K562 (cell line): ENCODE results near the gene ILK. TPM values are rescaled to one million over a fixed set of nuclear protein-coding genes. Genes with fewer than 3 reads are reported as not detected.

ENCODE experiments used
- ASH1L ChIP-seq: fragments of 450-650 bp; IDR thresholded peaks from 2 replicates; pipeline ENCODE4 v1.6.1; 2018; ENCODE audit warnings: borderline replicate concordance, mild to moderate bottlenecking, low read depth; ENCODE audit not compliant: partially characterized antibody
- C11orf30 ChIP-seq: fragments of 450-650 bp; IDR thresholded peaks from 2 replicates; pipeline ENCODE4 v1.6.1; 2016; ENCODE audit warnings: low read depth, mild to moderate bottlenecking
- CCNT2 ChIP-seq: IDR thresholded peaks from 2 replicates; pipeline ENCODE4 v1.6.1; 2011; ENCODE audit warnings: borderline replicate concordance, low read depth, mild to moderate bottlenecking, moderate library complexity, mixed read lengths, low read length; ENCODE audit not compliant: insufficient read length; ENCODE audit errors: extremely low read depth
- CREBBP ChIP-seq: IDR thresholded peaks from one replicate; pipeline ENCODE4 v1.6.1; 2012; ENCODE audit warnings: low read depth, mild to moderate bottlenecking, control low read depth, inconsistent platforms, low read length
- CSDE1 ChIP-seq, 2 experiments: fragments of 450-650 bp; IDR thresholded peaks; 2 replicates each; pipeline ENCODE4 v1.6.1; 2016; ENCODE audit warnings: mild to moderate bottlenecking in 1 of 2
- DMBX1 ChIP-seq: fragments of 250-450 bp; sonication (Bioruptor Pico); IDR thresholded peaks from 2 replicates; pipeline ENCODE4 v1.8.0; 2022; ENCODE audit warnings: inconsistent platforms, mild to moderate bottlenecking, moderate library complexity, borderline replicate concordance
- FIP1L1 ChIP-seq: fragments of 200-400 bp; formaldehyde crosslinking; IDR thresholded peaks from 2 replicates; pipeline ENCODE4 v1.6.1; 2018; ENCODE audit warnings: mild to moderate bottlenecking, low read depth, low read length; ENCODE audit not compliant: poor library complexity, severe bottlenecking
- HIVEP1 ChIP-seq: fragments of 250-450 bp; sonication (Bioruptor Pico); IDR thresholded peaks from 2 replicates; pipeline ENCODE4 v1.4.0; 2020; ENCODE audit warnings: mild to moderate bottlenecking
- MEF2A ChIP-seq: IDR thresholded peaks from 2 replicates; pipeline ENCODE4 v1.6.1; 2011; ENCODE audit warnings: low read depth, mild to moderate bottlenecking, low read length, moderate library complexity; ENCODE audit not compliant: control insufficient read depth
- PHF21A ChIP-seq: fragments of 450-650 bp; IDR thresholded peaks from 2 replicates; pipeline ENCODE4 v1.6.1; 2017; ENCODE audit warnings: low read depth, borderline replicate concordance
- POLR2B ChIP-seq: fragments of 450-650 bp; IDR thresholded peaks from 2 replicates; pipeline ENCODE4 v1.6.1; 2018; ENCODE audit warnings: low read depth; ENCODE audit not compliant: partially characterized antibody
- SMAD2 ChIP-seq: fragments of 150-350 bp; IDR thresholded peaks from 2 replicates; pipeline ENCODE4 v1.6.1; 2014; ENCODE audit warnings: low read depth, mild to moderate bottlenecking, low read length
- STAT5A ChIP-seq: IDR thresholded peaks from 2 replicates; pipeline ENCODE4 v1.6.1; 2012; ENCODE audit warnings: low read length, inconsistent platforms, borderline replicate concordance
- ZEB2 ChIP-seq: fragments of 450-650 bp; IDR thresholded peaks from 2 replicates; pipeline ENCODE4 v1.6.1; 2016
- ZHX1 ChIP-seq: fragments of 150-350 bp; conservative IDR thresholded peaks from 2 replicates; pipeline ENCODE4 v1.6.1; 2014; ENCODE audit warnings: low read length
- ZNF318 ChIP-seq, 2 experiments: fragments of 450-650 bp; IDR thresholded peaks; 2 replicates each; pipeline ENCODE4 v1.6.1; 2016; ENCODE audit warnings: mild to moderate bottlenecking in 2 of 2, borderline replicate concordance in 1 of 2, low read depth in 1 of 2, moderate library complexity in 1 of 2
- ZNF384 ChIP-seq: IDR thresholded peaks from 2 replicates; pipeline ENCODE4 v1.6.1; 2012; ENCODE audit warnings: low read depth, low read length, improper control_type of control experiment
- ZNF583 ChIP-seq: fragments of 250-450 bp; sonication (Bioruptor Pico); IDR thresholded peaks from 2 replicates; pipeline ENCODE4 v1.4.0; 2020
- polyA plus RNA-seq, 8 experiments: library from polyadenylated mRNA; depleted of rRNA in 4 of 8; stranded (reverse) in 5 of 8; unstranded in 3 of 8; fragments of >200 nt; fragmentation: Nextera tagmentation in 2 of 8; fragmentation: Illumina TruSeq in 1 of 8; extraction: Ambion mirVana in 2 of 8; extraction: Trizol in 1 of 8; gene quantifications; 2 replicates each; pipeline versions ENCODE4 v1.2.1 to v1.2.3, GENCODE V29; 2011 to 2014; ENCODE audit warnings: inconsistent platforms in 1 of 8, missing spikeins in 1 of 8
- total RNA-seq, 7 experiments: library from RNA; depleted of rRNA in 6 of 7; stranded (reverse); fragments of >200 nt in 6 of 7; fragmentation: Illumina TruSeq in 2 of 7; extraction: Trizol in 2 of 7; gene quantifications; 2 replicates each; pipeline versions ENCODE4 v1.2.1 to v1.2.3, GENCODE V29; 2011 to 2021; ENCODE audit warnings: low replicate concordance in 1 of 7

Gene ILK
- total and polyA plus RNA-seq, 9 of the 15 experiments (the other 6 are each of a cell fraction or from before 2014, with no cell fraction given): 43.3 to 95.9 (median 58.9) TPM

GRCh38 chr11:6650980-6651379, 47.4 kb downstream of the ILK start (continued):
- no peak for TF ChIP-seq HIVEP1
- no peak for TF ChIP-seq C11orf30
- no peak for TF ChIP-seq POLR2B
- no peak for TF ChIP-seq ZNF318 (IDR thresholded peaks at IDR 0.05; ENCODE audit: borderline replicate concordance in 1 of 2, low read depth in 1 of 2)
- TF ChIP-seq STAT5A: no peak
- TF ChIP-seq ZEB2: peak; percentile 95
- TF ChIP-seq PHF21A: no peak
- TF ChIP-seq ZNF384: no peak
- TF ChIP-seq ASH1L: no peak
- no peak for TF ChIP-seq SMAD2
- no peak for TF ChIP-seq ZNF583
- no peak for TF ChIP-seq MEF2A
- TF ChIP-seq ZHX1: no peak
- TF ChIP-seq CCNT2: no peak
- TF ChIP-seq DMBX1 (CRISPR knock-in tag): no peak
- TF ChIP-seq CSDE1 (IDR thresholded peaks at IDR 0.05): no peak
- no peak for TF ChIP-seq CREBBP
- TF ChIP-seq FIP1L1: no peak
